ENCODE measurements around the gene PRKG1.
A peak's percentile ranks its signal among the peaks of the same experiment; 100 is the strongest.

DNA sequence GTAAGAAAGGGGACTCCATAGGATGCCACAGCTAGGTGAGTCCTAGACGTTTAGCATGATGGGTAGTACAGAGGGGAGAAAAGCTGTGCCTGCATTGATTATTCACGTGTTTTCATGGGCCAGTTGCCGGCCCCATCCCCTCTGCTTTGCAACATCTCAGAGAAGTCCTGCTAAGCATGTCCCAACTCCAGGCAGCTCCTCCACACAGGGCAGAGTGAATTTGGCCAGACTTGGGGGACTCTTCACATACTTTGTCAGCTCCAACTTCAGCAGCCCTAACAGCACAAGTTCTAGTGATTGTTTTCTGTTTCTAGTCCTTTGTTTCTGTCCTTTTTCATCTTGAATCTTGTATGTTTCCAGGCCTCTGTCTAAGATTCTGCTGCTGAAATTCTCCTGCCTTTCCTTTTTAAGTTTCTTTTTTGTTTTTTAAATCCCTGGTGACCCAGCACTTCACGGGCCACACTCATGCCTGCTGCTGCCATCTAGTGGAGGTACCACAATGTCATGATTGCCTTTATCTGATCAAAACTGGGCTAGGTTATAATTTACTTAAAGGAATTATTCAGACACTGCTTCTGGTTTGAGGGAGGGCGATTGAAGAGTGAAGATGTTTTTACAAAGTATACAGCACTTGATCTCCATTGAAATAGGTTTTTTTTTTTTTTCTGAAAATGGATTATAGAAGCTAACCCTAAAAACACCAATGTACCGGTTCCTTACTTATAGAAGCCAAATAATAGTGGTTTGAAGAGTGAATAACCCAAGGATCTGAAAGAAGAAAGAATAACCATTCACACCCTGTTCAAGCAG lies 348.2 kb downstream of the PRKG1 start:
- TF ChIP-seq, protein P1, sequence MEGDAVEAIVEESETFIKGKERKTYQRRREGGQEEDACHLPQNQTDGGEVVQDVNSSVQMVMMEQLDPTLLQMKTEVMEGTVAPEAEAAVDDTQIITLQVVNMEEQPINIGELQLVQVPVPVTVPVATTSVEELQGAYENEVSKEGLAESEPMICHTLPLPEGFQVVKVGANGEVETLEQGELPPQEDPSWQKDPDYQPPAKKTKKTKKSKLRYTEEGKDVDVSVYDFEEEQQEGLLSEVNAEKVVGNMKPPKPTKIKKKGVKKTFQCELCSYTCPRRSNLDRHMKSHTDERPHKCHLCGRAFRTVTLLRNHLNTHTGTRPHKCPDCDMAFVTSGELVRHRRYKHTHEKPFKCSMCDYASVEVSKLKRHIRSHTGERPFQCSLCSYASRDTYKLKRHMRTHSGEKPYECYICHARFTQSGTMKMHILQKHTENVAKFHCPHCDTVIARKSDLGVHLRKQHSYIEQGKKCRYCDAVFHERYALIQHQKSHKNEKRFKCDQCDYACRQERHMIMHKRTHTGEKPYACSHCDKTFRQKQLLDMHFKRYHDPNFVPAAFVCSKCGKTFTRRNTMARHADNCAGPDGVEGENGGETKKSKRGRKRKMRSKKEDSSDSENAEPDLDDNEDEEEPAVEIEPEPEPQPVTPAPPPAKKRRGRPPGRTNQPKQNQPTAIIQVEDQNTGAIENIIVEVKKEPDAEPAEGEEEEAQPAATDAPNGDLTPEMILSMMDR (conservative IDR thresholded peaks at IDR 0.05; ENCODE audit: low read length): peak; percentile 86
- TF ChIP-seq EZH2phosphoT487 (IDR thresholded peaks at IDR 0.05; ENCODE audit: borderline replicate concordance): no peak

All from Loucy (cell line).